ENCODE results near the gene CMSS1. TPM values are rescaled to one million over a fixed set of nuclear protein-coding genes. Genes with fewer than 3 reads are reported as not detected.

Gene CMSS1
- total RNA-seq, 4 donors from 2014 or later, result 9.2 to 18.5 (median 12.9) TPM

- Histone ChIP-seq H3K27me3 (no peaks in the 10 kb centered on the region), H3K9me3 (no peaks in the 10 kb centered on the region), H3K36me3 (no peaks in the 10 kb centered on the region), H3K4me3 (no peak overlapping the region), H3K27ac (no peak overlapping the region), H3K4me1 (no peaks in the 10 kb centered on the region)
- 83 to 84% methylated on average over 6 of the region's 6 CpGs for WGBS, 2 donors
- no peak for DNase-seq
- intact Hi-C loops (cut with DNase I), result no loop called here
- TF ChIP-seq POLR2A (IDR thresholded peaks at IDR 0.05), result no peak
- TF ChIP-seq CTCF (IDR thresholded peaks at IDR 0.05), result no peak
Measured at GRCh38 chr3:100053951-100054620, 236.4 kb downstream of the CMSS1 start.

- Histone ChIP-seq H3K9me3 (no peaks in the 10 kb centered on the region), H3K27me3 (no peaks in the 10 kb centered on the region), H3K36me3 (no peaks in the 10 kb centered on the region), H3K4me1 (no peaks in the 10 kb centered on the region), H3K27ac (no peak overlapping the region), H3K4me3 (no peak overlapping the region)
- DNase-seq, result no peak
- no peak for TF ChIP-seq POLR2A (IDR thresholded peaks at IDR 0.05)
- TF ChIP-seq CTCF (IDR thresholded peaks at IDR 0.05), result no peak
- intact Hi-C loops (cut with DNase I), result no loop called here
- WGBS, 2 donors, result 81 to 83% methylated on average over 6 to 8 of the region's 8 CpGs
Measured at GRCh38 chr3:100057716-100058575, 240.3 kb downstream of the CMSS1 start.

GRCh38 chr3:100059472-100059871 is 241.8 kb downstream of the CMSS1 start:
- Histone ChIP-seq H3K36me3 (no peaks in the 10 kb centered on the region), H3K9me3 (no peaks in the 10 kb centered on the region), H3K4me3 (no peak overlapping the region), H3K27ac (no peak overlapping the region), H3K4me1 (peaks cover 0 to 8% (median 4%) of the 10 kb centered on the region in 3 donors), H3K27me3 (no peaks in the 10 kb centered on the region)
- intact Hi-C loops (cut with DNase I), result no loop called here
- 78 to 97% methylated on average over 3 of the region's 3 CpGs for WGBS, 2 donors
- TF ChIP-seq POLR2A (IDR thresholded peaks at IDR 0.05), result no peak
- TF ChIP-seq CTCF (IDR thresholded peaks at IDR 0.05), result no peak
- DNase-seq, result no peak

- intact Hi-C loops (cut with DNase I), result loop anchor here (10.0 kb wide), 1 partner anchor 216 kb away; no protein-coding TSS in a partner anchor
- Histone ChIP-seq H3K4me3 (no peak overlapping the region), H3K4me1 (peaks cover 0 to 10% (median 7%) of the 10 kb centered on the region in 3 donors), H3K27ac (no peak overlapping the region), H3K9me3 (no peaks in the 10 kb centered on the region), H3K36me3 (no peaks in the 10 kb centered on the region), H3K27me3 (no peaks in the 10 kb centered on the region)
- DNase-seq, result no peak
- 79 to 85% methylated on average over 7 of the region's 7 CpGs for WGBS, 2 donors
- no peak for TF ChIP-seq CTCF (IDR thresholded peaks at IDR 0.05)
- TF ChIP-seq POLR2A (IDR thresholded peaks at IDR 0.05), result no peak
Measured at GRCh38 chr3:100060685-100061484, 243.2 kb downstream of the CMSS1 start.
